Endothelial cell of umbilical vein (primary cell): ENCODE results near the gene GPR173. TPM values are rescaled to one million over a fixed set of nuclear protein-coding genes. Genes with fewer than 3 reads are reported as not detected.

Source experiments
- BruUV-seq: library from RNA; stranded (reverse); fragments of 400-500 nt; replicated peaks from 2 replicates; lab custom pipeline; 2021; lab: Mats Ljungman, UMichigan
- CTCF ChIA-PET: fragments of 300-600, 350-600 bp; sonication (Branson Sonifier 250); formaldehyde crosslinking; loops from one replicate; lab custom pipeline; 2021; ENCODE audit warnings: antibody characterized with exemption, inconsistent platforms; lab: Charles Lee
- POLR2A ChIA-PET: fragments of 300-600, 350-600 bp; sonication (Branson Sonifier 250); formaldehyde crosslinking; loops from one replicate; lab custom pipeline; 2021; ENCODE audit warnings: antibody characterized with exemption, inconsistent platforms; lab: Charles Lee
- DNase-seq: peaks from one replicate; pipeline ENCODE4 v3.0.0-alpha.2; 2011; ENCODE audit warnings: low read depth, low spot score
- FAIRE-seq: peaks from 2 replicates; lab custom pipeline; 2011; peaks lifted over from hg19 to GRCh38; lab: Jason Lieb, UNC
- H2AFZ ChIP-seq: 2 replicates; pipeline ENCODE4 v1.6.0; 2012; ENCODE audit warnings: low read depth, low read length, control low read depth, inconsistent platforms
- H3K27ac ChIP-seq: 2 replicates; pipeline ENCODE4 v1.5.1; 2011; ENCODE audit warnings: low read depth, mild to moderate bottlenecking, control low read depth, low read length, moderate library complexity; ENCODE audit not compliant: insufficient read depth
- H3K27me3 ChIP-seq, 2 experiments: 2 replicates each; pipeline versions ENCODE4 v1.6.0 to v1.6.1; 2011; ENCODE audit warnings: low read length in 2 of 2, mixed read lengths in 1 of 2; ENCODE audit not compliant: control insufficient read depth in 2 of 2, insufficient read depth in 2 of 2
- H3K36me3 ChIP-seq, 2 experiments: 2 replicates in 1 of 2; 3 replicates in 1 of 2; pipeline ENCODE4 v1.5.1; 2011; ENCODE audit warnings: low read length in 2 of 2, mild to moderate bottlenecking in 1 of 2, moderate library complexity in 1 of 2; ENCODE audit not compliant: control insufficient read depth in 2 of 2, insufficient read depth in 2 of 2; ENCODE audit errors: extremely low read depth in 1 of 2
- H3K4me1 ChIP-seq: 3 replicates; pipeline ENCODE4 v1.5.1; 2011; ENCODE audit warnings: mild to moderate bottlenecking, low read length; ENCODE audit not compliant: control insufficient read depth, insufficient read depth; ENCODE audit errors: extremely low read depth
- H3K4me2 ChIP-seq: 2 replicates; pipeline ENCODE4 v1.6.1; 2011; ENCODE audit warnings: low read length, control low read depth, mixed read lengths; ENCODE audit not compliant: insufficient read depth
- H3K4me3 ChIP-seq, 3 experiments: fragments of 200-600 bp in 1 of 3; sonication (generic), shearing (Covaris generic) in 1 of 3; replicated peaks in 1 of 3; 2 replicates each; pipeline ENCODE4 v1.5.1; 2011 to 2016; ENCODE audit warnings: control low read depth in 3 of 3, low read length in 3 of 3, mild to moderate bottlenecking in 2 of 3, inconsistent platforms in 1 of 3, low read depth in 1 of 3, moderate library complexity in 1 of 3; ENCODE audit not compliant: insufficient read depth in 1 of 3
- H3K79me2 ChIP-seq: 2 replicates; pipeline ENCODE4 v1.6.0; 2012; ENCODE audit warnings: low read length, inconsistent platforms; ENCODE audit not compliant: control insufficient read depth, insufficient read depth
- H3K9ac ChIP-seq: replicated peaks from 2 replicates; pipeline ENCODE3; 2011; ENCODE audit warnings: low read length, control low read depth; ENCODE audit not compliant: insufficient read depth; ENCODE audit errors: extremely low read depth
- H3K9me1 ChIP-seq: replicated peaks from 3 replicates; pipeline ENCODE4 v1.6.0; 2011; ENCODE audit warnings: mild to moderate bottlenecking, low read length; ENCODE audit not compliant: control insufficient read depth, insufficient read depth; ENCODE audit errors: extremely low read depth
- H3K9me3 ChIP-seq: replicated peaks from 2 replicates; pipeline ENCODE4 v1.5.1; 2012; ENCODE audit warnings: low read length, inconsistent platforms; ENCODE audit not compliant: control insufficient read depth, insufficient read depth
- H4K20me1 ChIP-seq: replicated peaks from 2 replicates; pipeline ENCODE3; 2011; ENCODE audit warnings: mild to moderate bottlenecking, low read length; ENCODE audit not compliant: control insufficient read depth, insufficient read depth; ENCODE audit errors: extremely low read depth
- EZH2 ChIP-seq: IDR thresholded peaks from 2 replicates; pipeline ENCODE4 v1.6.1; 2012; ENCODE audit warnings: borderline replicate concordance, low read depth, mild to moderate bottlenecking, moderate library complexity, low read length, inconsistent platforms; ENCODE audit not compliant: severe bottlenecking
- FOS ChIP-seq: IDR thresholded peaks from 2 replicates; pipeline ENCODE4 v1.6.1; 2011; ENCODE audit warnings: mild to moderate bottlenecking, low read length, moderate library complexity, borderline replicate concordance; ENCODE audit not compliant: insufficient read depth
- GATA2 ChIP-seq: IDR thresholded peaks from 2 replicates; pipeline ENCODE4 v1.7.0; 2011; ENCODE audit warnings: low read depth, mild to moderate bottlenecking, moderate library complexity, mixed read lengths, low read length; ENCODE audit not compliant: insufficient read length, insufficient read depth
- JUN ChIP-seq: IDR thresholded peaks from 2 replicates; pipeline ENCODE4 v1.6.1; 2011; ENCODE audit warnings: borderline replicate concordance, low read depth; ENCODE audit not compliant: insufficient read length, insufficient read depth
- MYC ChIP-seq: IDR thresholded peaks from one replicate; pipeline ENCODE4 v1.6.1; 2011; ENCODE audit warnings: mild to moderate bottlenecking, low read depth, low read length
- POLR2A ChIP-seq: IDR thresholded peaks from 2 replicates; pipeline ENCODE4 v1.6.1; 2012; ENCODE audit warnings: low read depth, mild to moderate bottlenecking, control low read depth, low read length
- POLR2AphosphoS5 ChIP-seq: IDR thresholded peaks from 2 replicates; pipeline ENCODE4 v1.6.1; 2012; ENCODE audit warnings: low read depth, mild to moderate bottlenecking, control low read depth, low read length, moderate library complexity; ENCODE audit not compliant: insufficient read depth
- dilution Hi-C: fragments of 300-500 bp; cut with MboI; formaldehyde crosslinking; loops from one replicate; pipeline ENCODE4 v1.15.0; 2019; ENCODE audit warnings: low sequenced_read_pairs; ENCODE audit not compliant: extremely low pct_ligation_motif_present
- intact Hi-C: fragments of 100-400 bp; cut with micrococcal nuclease; formaldehyde crosslinking; loops from one replicate; pipeline ENCODE4 v1.10.0; 2022
- polyA plus RNA-seq, 4 experiments: library from polyadenylated mRNA; depleted of rRNA in 3 of 4; stranded (reverse) in 3 of 4; unstranded in 1 of 4; fragments of >200 nt; gene quantifications; 2 replicates each; pipeline versions ENCODE4 v1.2.1 to v1.2.3, GENCODE V29; 2011 to 2012; ENCODE audit warnings: missing spikeins in 1 of 4
- total RNA-seq: library from RNA; stranded (reverse); gene quantifications from 2 replicates; pipeline ENCODE4 v1.2.3, GENCODE V29; 2021
- TF ChIP-seq, protein P1 (sequence below), 2 donors: IDR thresholded peaks; 1 replicate in 1 of 2; 2 replicates in 1 of 2; pipeline ENCODE4 v1.5.1; 2011; ENCODE audit warnings: low read length in 2 of 2, mild to moderate bottlenecking in 2 of 2, moderate library complexity in 2 of 2, control low read depth in 1 of 2, inconsistent platforms in 1 of 2, low read depth in 1 of 2; ENCODE audit not compliant: insufficient read depth in 1 of 2; ENCODE audit errors: extremely low read depth in 1 of 2
- TF ChIP-seq, protein P2 (sequence below): IDR thresholded peaks from 2 replicates; pipeline ENCODE4 v1.6.1; 2011; ENCODE audit not compliant: insufficient read depth, insufficient read length

GPR173 gene
- total and polyA plus RNA-seq, 2 donors (not counting 3 experiments of a cell fraction or from before 2014, with no cell fraction given), result 9.2 to 11.3 TPM

DNA sequence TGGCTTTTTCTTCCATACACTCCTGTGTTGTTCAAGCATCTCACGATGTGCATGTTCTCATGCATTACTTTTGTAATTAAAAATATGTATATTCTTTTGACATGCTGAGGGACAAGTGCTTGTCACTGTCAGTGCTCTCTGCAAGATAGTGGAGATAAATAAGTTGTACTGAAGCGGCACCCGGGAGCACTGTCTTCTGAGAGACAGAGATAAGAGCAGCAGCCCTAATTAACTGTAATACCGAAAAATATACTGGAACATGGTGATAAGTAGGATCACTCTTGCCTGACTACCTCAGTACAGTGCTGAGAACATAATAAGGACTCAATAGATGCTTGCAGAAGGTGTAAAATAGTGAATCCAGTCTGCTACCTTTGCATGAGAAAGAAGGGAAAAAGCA lies 9.4 kb upstream of the GPR173 start:
- intact Hi-C loops (no loop called here), dilution Hi-C loops (no loop called here)
- no peaks in the 10 kb centered on the region for H3K79me2 ChIP-seq
- no peak overlapping the region for H2AFZ ChIP-seq
- H3K4me2 ChIP-seq, result no peak overlapping the region
- H3K4me1 ChIP-seq, result no peaks in the 10 kb centered on the region
- CTCF ChIA-PET, result no interaction called here
- H3K36me3 ChIP-seq, result no peaks in the 10 kb centered on the region
- POLR2A ChIA-PET, result no interaction called here
- no peaks in the 10 kb centered on the region for H4K20me1 ChIP-seq
- H3K27ac ChIP-seq, result no peak overlapping the region
- no peak overlapping the region for H3K4me3 ChIP-seq
- H3K9me3 ChIP-seq, result no peaks in the 10 kb centered on the region
- no TSS peak for BruUV-seq
- H3K27me3 ChIP-seq, result peaks cover 0 to 2% of the 10 kb centered on the region in 2 experiments
- TF ChIP-seq, protein P1, sequence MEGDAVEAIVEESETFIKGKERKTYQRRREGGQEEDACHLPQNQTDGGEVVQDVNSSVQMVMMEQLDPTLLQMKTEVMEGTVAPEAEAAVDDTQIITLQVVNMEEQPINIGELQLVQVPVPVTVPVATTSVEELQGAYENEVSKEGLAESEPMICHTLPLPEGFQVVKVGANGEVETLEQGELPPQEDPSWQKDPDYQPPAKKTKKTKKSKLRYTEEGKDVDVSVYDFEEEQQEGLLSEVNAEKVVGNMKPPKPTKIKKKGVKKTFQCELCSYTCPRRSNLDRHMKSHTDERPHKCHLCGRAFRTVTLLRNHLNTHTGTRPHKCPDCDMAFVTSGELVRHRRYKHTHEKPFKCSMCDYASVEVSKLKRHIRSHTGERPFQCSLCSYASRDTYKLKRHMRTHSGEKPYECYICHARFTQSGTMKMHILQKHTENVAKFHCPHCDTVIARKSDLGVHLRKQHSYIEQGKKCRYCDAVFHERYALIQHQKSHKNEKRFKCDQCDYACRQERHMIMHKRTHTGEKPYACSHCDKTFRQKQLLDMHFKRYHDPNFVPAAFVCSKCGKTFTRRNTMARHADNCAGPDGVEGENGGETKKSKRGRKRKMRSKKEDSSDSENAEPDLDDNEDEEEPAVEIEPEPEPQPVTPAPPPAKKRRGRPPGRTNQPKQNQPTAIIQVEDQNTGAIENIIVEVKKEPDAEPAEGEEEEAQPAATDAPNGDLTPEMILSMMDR (IDR thresholded peaks at IDR 0.05; ENCODE audit: extremely low read depth in 1 of 2, insufficient read depth in 1 of 2, low read depth in 1 of 2, low read length in 2 of 2), result no peak
- no peak for TF ChIP-seq EZH2
- no peak for TF ChIP-seq MYC
- no peak for TF ChIP-seq POLR2AphosphoS5
- TF ChIP-seq GATA2, result no peak
- TF ChIP-seq POLR2A, result no peak
- TF ChIP-seq FOS, result no peak
- TF ChIP-seq, protein P2, sequence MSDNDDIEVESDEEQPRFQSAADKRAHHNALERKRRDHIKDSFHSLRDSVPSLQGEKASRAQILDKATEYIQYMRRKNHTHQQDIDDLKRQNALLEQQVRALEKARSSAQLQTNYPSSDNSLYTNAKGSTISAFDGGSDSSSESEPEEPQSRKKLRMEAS, result no peak
- no peak for TF ChIP-seq JUN
- H3K9ac ChIP-seq, result no peak overlapping the region
- H3K9me1 ChIP-seq, result no peaks in the 10 kb centered on the region
- no peak for FAIRE-seq
- DNase-seq, result no peak
